GM19324 (cell line): ENCODE results near the gene KCNJ1.

Source experiments
- ATAC-seq: cut with Tn5 transposase; IDR thresholded peaks from one replicate; pipeline ENCODE4 v1.9.1; 2021; ENCODE audit warnings: mild to moderate bottlenecking, moderate library complexity; ENCODE audit not compliant: unreplicated experiment, low FRiP score

Gene KCNJ1

DNA sequence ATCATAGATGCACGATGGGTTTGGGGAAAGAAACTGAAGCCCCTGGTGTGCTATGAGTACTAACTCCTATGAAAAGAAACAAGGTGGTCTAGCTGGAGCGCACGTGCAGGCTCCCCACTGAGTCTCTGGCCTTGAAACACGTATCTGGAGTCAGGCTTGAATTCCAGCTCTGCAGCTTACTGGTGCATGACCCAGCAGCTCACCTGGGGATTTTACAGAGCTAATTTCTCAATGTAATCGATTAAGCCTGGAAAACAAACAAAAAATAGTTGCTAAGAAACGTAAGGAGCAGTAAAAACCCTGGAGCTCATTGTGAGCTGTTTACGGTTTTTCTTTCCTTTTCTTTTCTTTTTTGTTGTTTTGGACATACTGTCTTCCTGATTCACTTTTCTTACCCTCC, 12.3 kb downstream of the KCNJ1 start:
- ATAC-seq, result no peak

DNA sequence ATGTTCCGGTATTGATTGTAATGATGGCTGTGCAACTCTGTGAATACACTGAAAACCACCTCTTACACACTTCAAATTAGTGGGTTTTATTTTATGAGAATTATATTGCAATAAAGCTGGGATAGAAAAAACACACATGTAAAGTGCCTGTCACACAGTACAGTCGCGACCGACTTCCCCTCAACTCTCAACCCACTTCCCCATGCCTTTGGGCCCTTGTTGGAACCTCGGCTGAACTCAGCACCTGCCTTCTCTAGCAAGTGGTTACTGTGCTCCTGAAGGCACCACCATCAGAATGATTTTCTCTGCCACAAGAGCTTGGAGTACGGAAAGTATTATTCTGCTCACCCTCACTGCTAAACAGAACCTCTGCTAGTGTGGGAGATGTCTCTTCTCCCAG, 13.5 kb downstream of the KCNJ1 start:
- ATAC-seq, result no peak

- no peak for ATAC-seq
Measured at GRCh38 chr11:128852327-128853023, 14.6 kb downstream of the KCNJ1 start.

- no peak for ATAC-seq
Measured at GRCh38 chr11:128848815-128849455, 18.2 kb downstream of the KCNJ1 start.

DNA sequence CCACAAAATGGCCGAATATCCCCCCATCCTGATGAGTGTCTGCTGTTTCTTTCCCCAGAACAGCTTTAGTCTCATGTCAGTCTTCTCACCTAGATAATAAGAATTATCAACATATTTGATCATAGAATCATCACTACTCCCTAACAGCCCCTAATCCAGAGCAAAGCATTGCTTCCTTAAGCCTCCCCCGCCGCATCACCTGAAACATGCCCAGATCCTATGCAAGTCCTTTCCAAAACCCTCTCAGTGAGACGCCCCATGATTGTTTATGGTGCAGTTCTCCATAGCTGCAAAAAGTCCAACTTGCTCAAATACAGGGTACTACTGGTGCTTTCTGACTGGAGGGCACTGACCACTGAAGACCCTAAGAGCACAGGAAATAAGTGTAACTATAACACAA, 20.1 kb downstream of the KCNJ1 start:
- no peak for ATAC-seq

DNA sequence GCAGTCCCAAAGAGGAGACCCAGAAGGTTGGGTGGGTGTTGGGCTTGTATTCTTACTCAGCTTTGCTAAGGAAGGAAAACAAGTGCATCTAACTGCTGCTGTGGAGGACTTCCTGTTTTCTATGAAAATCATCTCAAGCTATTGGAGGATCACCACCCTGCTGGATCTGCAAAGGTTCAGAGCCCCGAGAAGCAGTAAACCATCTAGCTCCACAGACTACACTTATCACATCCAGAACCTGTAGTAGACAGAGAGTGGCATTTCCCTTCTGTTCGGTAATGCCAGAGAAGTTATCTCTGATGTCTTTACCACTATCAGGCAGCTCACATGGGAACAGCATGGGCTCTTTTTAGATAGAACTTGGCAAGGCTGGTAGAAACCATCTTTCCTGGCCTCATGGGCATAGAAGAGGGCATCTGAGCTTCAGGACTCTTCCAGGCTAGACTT, 21.7 kb downstream of the KCNJ1 start:
- ATAC-seq, result no peak

DNA sequence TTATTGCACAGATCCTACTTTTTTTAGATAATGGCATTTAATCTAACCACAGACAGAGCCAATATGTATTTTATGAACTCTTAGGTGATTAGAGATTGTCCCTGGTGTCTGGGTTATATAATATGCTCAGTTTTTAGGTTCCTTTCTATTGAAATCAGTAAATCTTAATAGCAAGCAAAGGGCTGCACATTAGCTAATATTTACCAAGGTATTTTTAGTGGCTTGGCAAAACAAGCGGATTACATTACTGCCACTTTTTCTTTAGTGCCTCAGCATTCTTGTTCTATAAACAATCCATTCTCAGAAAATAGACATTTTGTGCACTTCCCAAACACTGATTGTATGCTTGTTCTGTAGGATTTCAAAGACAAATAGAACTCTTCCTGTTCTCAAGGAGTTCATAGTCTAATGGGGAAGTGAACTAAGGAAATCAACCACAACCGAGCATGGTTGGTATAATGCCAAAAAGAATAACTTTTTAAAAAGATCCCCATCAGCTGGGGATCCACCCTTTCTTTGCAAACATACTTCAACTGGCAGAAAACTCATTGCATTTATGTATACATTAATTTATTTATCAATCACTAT, 23.8 kb downstream of the KCNJ1 start:
- ATAC-seq, result no peak

DNA sequence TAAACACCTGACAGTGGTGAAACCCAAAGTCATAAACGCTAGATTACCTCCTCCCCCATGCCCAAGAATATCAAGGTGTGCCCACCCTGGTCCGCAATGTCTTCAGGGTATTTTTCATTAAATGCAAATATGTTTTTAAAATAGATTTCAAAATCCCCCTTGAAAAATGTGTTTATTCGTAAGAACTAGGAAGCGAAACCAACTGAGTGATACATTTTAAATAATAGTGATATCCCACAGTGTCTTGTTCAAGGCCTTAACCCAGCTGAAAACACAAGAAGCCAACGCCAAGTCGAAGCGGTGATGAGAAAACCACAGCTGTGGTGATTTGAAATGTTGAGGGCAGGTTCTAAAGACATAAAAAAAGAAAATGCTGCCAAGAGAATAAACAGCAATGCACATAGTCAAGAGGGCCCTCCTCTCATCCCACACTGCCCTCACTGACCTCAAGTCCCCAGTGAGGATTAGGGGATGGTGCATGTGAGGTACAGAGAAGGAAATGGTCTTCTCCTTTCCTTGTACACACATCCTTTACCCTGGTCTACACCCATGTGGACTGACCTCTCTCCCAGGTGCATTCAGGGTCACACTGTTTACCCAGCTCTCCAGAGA, 25.5 kb downstream of the KCNJ1 start:
- ATAC-seq, result peak; percentile 51

- ATAC-seq, result no peak
Measured at GRCh38 chr11:128840783-128841182, 26.3 kb downstream of the KCNJ1 start.

GRCh38 chr11:128840137-128840536, 27.0 kb downstream of the KCNJ1 start:
- no peak for ATAC-seq

- ATAC-seq, result no peak
Measured at GRCh38 chr11:128839081-128839480, 28.0 kb downstream of the KCNJ1 start.

DNA sequence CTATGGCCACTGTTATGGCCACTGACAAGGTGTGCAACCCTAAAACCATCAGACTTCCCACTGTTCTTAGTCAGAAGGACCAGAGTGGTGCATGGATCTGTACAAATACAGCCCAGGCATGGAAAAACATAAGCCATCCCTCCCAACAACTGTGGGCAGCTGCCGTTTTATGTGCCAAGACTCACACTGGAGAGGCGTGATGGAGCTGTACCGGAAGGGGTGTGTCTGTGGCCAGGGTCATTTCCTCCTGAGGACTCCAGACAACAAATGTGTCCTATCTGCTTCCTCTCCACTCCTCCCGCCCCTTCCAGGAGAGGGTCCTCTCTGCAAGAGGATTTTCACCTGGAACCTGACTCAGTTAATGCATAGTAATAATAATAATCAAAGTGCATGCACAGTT, 29.5 kb downstream of the KCNJ1 start:
- ATAC-seq, result no peak

GRCh38 chr11:128835741-128836430, 31.2 kb downstream of the KCNJ1 start:
- no peak for ATAC-seq

DNA sequence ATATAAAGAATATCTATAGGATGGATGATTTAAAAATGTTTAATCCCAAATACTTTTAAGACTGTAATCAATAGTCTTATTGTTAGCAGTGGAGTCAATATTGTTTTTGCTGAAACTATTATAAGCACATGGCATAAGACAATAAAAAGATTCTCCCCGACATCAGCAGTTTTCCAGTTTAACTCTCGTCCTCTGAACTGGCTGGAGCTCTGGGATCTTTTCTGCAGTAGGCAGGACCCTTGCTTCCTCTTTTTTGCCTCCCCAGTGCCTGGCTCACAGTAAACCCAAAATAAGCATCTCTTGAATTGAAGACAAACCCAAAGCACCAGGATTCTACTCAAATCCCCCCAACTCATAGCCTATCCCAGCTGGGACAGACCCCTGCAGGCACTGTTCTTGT, 32.9 kb downstream of the KCNJ1 start:
- ATAC-seq, result no peak

GRCh38 chr11:128832121-128832497, 35.0 kb downstream of the KCNJ1 start:
- no peak for ATAC-seq

- peak; percentile 78 for ATAC-seq
Measured at GRCh38 chr11:128831174-128832120, 35.6 kb downstream of the KCNJ1 start.

DNA sequence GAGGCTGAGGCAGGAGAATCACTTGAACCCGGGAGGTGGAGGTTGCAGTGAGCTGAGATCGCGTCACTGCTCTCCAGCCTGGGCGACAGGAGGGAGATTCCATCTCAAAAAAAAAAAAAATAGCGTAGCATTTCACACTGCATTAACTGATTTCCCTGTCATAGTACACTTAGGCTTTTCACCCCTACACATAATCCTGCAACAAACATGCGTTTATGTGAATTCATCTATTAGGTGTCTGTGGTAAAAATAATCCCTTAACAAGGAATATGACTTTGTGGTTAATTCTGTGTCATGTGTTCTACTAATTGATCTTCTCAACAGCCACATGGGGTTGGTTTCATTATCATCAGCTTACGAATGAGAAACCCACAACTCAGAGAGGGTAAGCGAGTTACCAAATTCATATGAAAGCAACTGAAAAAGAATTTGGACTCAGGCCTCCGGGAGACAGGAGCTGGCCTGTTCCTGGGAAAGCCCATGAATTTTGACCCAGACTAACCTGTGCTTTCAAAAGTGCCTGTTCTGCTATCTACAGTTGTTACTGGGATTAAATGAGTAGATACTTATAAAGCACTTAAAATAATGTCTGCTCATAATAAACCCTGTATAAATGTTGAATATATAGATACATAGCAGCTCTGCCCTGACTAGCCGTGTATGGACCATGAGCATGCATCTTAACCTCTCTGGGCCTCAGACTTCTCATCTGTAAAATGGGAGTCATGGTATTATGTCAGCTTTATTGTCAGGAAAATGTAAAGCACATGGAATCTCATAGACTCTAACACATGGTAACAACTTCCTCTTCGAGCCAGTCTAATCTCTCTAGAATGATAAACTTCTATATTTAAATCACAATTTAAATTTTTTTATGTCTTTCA, 36.6 kb downstream of the KCNJ1 start:
- peak; percentile 29 for ATAC-seq

DNA sequence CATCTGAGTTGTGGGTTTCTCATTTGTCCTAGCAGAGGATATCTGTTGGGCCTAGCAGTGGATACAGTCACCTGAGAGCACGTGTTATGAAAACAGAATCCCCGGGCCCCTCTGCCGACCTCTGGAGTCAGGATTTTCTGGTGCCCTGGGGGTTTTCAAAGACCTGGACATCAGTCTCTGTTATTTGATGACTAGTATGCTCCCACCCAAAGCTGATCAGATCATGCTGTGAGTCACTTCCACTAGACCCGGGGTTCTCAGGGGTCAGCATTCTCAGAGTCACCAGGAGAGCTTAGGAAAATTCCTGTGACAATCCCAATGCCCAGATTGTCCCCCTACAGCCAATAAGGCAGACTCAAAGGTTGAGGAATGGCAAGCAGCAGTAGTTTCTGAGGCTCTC, 38.7 kb downstream of the KCNJ1 start:
- no peak for ATAC-seq
